ENCODE results near the gene DCBLD1. TPM values are rescaled to one million over a fixed set of nuclear protein-coding genes. Genes with fewer than 3 reads are reported as not detected.

Gene DCBLD1
- total and polyA plus RNA-seq, 2 experiments from 2014 or later = 25.1 to 38.4 TPM

DNA sequence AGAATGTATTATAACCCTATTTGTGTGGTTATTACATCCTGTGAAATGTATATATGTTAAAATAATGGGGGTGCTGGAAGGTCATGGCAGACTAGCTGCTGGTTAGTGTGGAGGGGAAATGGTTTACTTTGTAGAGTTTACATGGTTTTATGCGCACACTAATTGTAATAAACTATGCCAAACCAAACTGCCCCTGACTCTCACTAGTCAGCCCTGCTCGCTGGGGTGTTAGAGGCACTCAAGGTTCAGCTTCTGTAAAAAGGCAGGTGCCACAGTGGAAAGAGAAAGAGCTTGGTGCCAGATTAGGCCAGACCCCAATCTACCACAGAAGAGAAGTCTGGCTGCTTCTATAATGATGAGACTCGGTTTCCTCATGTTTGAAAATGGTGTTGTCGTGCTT is 67.1 kb downstream of the DCBLD1 start:
- in situ Hi-C loops (cut with MboI) = loop anchor here (10.0 kb wide), 1 partner anchor 95 kb away; no protein-coding TSS in a partner anchor
- Histone ChIP-seq H3K36me3 (ENCODE audit: low read depth) (peaks cover 16% of the 10 kb centered on the region), H3K9me2 (ENCODE audit: insufficient read depth) (no peaks in the 10 kb centered on the region), H3K27me3 (replicated peaks; ENCODE audit: insufficient read depth) (no peaks in the 10 kb centered on the region), H2AFZ (no peak overlapping the region), H3F3A (ENCODE audit: insufficient read depth) (peaks cover 17% of the 10 kb centered on the region), H3K9ac (no peak overlapping the region), H3K9me3 (ENCODE audit: low read depth) (no peaks in the 10 kb centered on the region), H3K27ac (no peak overlapping the region), H3K4me3 (no peak overlapping the region), H3K79me2 (ENCODE audit: insufficient read depth) (0 out of 2 replicates have a peak, but pooled peaks cover 12% of the 10 kb centered on the region), H3K4me2 (ENCODE audit: unreplicated experiment) (no peak overlapping the region), H4K20me1 (ENCODE audit: insufficient read depth) (no peaks in the 10 kb centered on the region), H3K4me1 (ENCODE audit: insufficient read depth) (peaks cover 12% of the 10 kb centered on the region)
- DNase-seq = no peak
- 97 to 99% methylated on average over 4 of the region's 4 CpGs for WGBS, 2 experiments (ENCODE audit: low coverage in 1 of 2, low lambda C conversion rate in 2 of 2, missing lambda C conversion rate in 2 of 2)
- no peak for TF ChIP-seq EZH2 (IDR thresholded peaks at IDR 0.05; ENCODE audit: insufficient read depth, poor library complexity, severe bottlenecking)
- no peak for TF ChIP-seq EZH2phosphoT487 (IDR thresholded peaks at IDR 0.05; ENCODE audit: insufficient read depth, low read depth)

- no peaks in the 10 kb centered on the region for H3K9me2 ChIP-seq (ENCODE audit: insufficient read depth)
- peaks cover 21% of the 10 kb centered on the region for H3F3A ChIP-seq (ENCODE audit: insufficient read depth)
- TF ChIP-seq EZH2phosphoT487 (IDR thresholded peaks at IDR 0.05; ENCODE audit: insufficient read depth, low read depth) (no peak), EZH2 (IDR thresholded peaks at IDR 0.05; ENCODE audit: insufficient read depth, poor library complexity, severe bottlenecking) (no peak)
- no peak overlapping the region for H3K4me3 ChIP-seq
- H2AFZ ChIP-seq = no peak overlapping the region
- in situ Hi-C loops (cut with MboI) = loop anchor here (10.0 kb wide), 1 partner anchor 95 kb away; no protein-coding TSS in a partner anchor
- WGBS, 2 experiments (ENCODE audit: low coverage in 1 of 2, low lambda C conversion rate in 2 of 2, missing lambda C conversion rate in 2 of 2) = 95 to 99% methylated on average over 3 of the region's 3 CpGs
- no peaks in the 10 kb centered on the region for H4K20me1 ChIP-seq (ENCODE audit: insufficient read depth)
- 0 out of 2 replicates have a peak, but pooled peaks cover 12% of the 10 kb centered on the region for H3K79me2 ChIP-seq (ENCODE audit: insufficient read depth)
- no peak overlapping the region for H3K27ac ChIP-seq
- H3K36me3 ChIP-seq (ENCODE audit: low read depth) = peaks cover 11% of the 10 kb centered on the region; the same call in 1 of the 2 replicates
- no peak overlapping the region for H3K9ac ChIP-seq
- DNase-seq = no peak
- H3K4me1 ChIP-seq (ENCODE audit: insufficient read depth) = peaks cover 16% of the 10 kb centered on the region
- no peak overlapping the region for H3K4me2 ChIP-seq (ENCODE audit: unreplicated experiment)
- no peaks in the 10 kb centered on the region for H3K27me3 ChIP-seq (replicated peaks; ENCODE audit: insufficient read depth)
- no peaks in the 10 kb centered on the region for H3K9me3 ChIP-seq (ENCODE audit: low read depth)
Measured at GRCh38 chr6:117550078-117550600, 67.7 kb downstream of the DCBLD1 start.

GRCh38 chr6:117550618-117551242 is 68.3 kb downstream of the DCBLD1 start:
- no peaks in the 10 kb centered on the region for H4K20me1 ChIP-seq (ENCODE audit: insufficient read depth)
- H3K9ac ChIP-seq = no peak overlapping the region
- no peak overlapping the region for H2AFZ ChIP-seq
- DNase-seq = no peak
- WGBS, 2 experiments (ENCODE audit: low coverage in 1 of 2, low lambda C conversion rate in 2 of 2, missing lambda C conversion rate in 2 of 2) = 85 to 90% methylated on average over 2 of the region's 2 CpGs
- no peak overlapping the region for H3K4me3 ChIP-seq
- H3K27ac ChIP-seq = no peak overlapping the region
- H3K27me3 ChIP-seq (replicated peaks; ENCODE audit: insufficient read depth) = no peaks in the 10 kb centered on the region
- peaks cover 22% of the 10 kb centered on the region for H3K4me1 ChIP-seq (ENCODE audit: insufficient read depth)
- in situ Hi-C loops (cut with MboI) = loop anchor here (10.0 kb wide), 1 partner anchor 96 kb away; no protein-coding TSS in a partner anchor
- TF ChIP-seq EZH2phosphoT487 (IDR thresholded peaks at IDR 0.05; ENCODE audit: insufficient read depth, low read depth) = no peak
- TF ChIP-seq EZH2 (IDR thresholded peaks at IDR 0.05; ENCODE audit: insufficient read depth, poor library complexity, severe bottlenecking) = no peak
- no peak overlapping the region for H3K4me2 ChIP-seq (ENCODE audit: unreplicated experiment)
- H3K79me2 ChIP-seq (ENCODE audit: insufficient read depth) = 0 out of 2 replicates have a peak, but pooled peaks cover 12% of the 10 kb centered on the region
- peaks cover 5% of the 10 kb centered on the region; the same call in 1 of the 2 replicates for H3K36me3 ChIP-seq (ENCODE audit: low read depth)
- no peaks in the 10 kb centered on the region for H3K9me2 ChIP-seq (ENCODE audit: insufficient read depth)
- H3F3A ChIP-seq (ENCODE audit: insufficient read depth) = peaks cover 27% of the 10 kb centered on the region
- no peaks in the 10 kb centered on the region for H3K9me3 ChIP-seq (ENCODE audit: low read depth)

GRCh38 chr6:117552618-117553017 is 70.1 kb downstream of the DCBLD1 start:
- H4K20me1 ChIP-seq (ENCODE audit: insufficient read depth) = no peaks in the 10 kb centered on the region
- no peak overlapping the region for H3K4me2 ChIP-seq (ENCODE audit: unreplicated experiment)
- in situ Hi-C loops (cut with MboI) = loop anchor here (10.0 kb wide), 1 partner anchor 98 kb away; no protein-coding TSS in a partner anchor
- no peak overlapping the region for H3K27ac ChIP-seq
- peaks cover 44% of the 10 kb centered on the region for H3F3A ChIP-seq (ENCODE audit: insufficient read depth)
- H3K36me3 ChIP-seq (ENCODE audit: low read depth) = no peaks in the 10 kb centered on the region
- H3K9ac ChIP-seq = no peak overlapping the region
- no peak overlapping the region for H3K4me3 ChIP-seq
- no peak for DNase-seq
- H3K9me2 ChIP-seq (ENCODE audit: insufficient read depth) = no peaks in the 10 kb centered on the region
- H2AFZ ChIP-seq = no peak overlapping the region
- no peaks in the 10 kb centered on the region for H3K9me3 ChIP-seq (ENCODE audit: low read depth)
- peaks cover 29% of the 10 kb centered on the region for H3K4me1 ChIP-seq (ENCODE audit: insufficient read depth)
- TF ChIP-seq EZH2 (IDR thresholded peaks at IDR 0.05; ENCODE audit: insufficient read depth, poor library complexity, severe bottlenecking) (no peak), EZH2phosphoT487 (IDR thresholded peaks at IDR 0.05; ENCODE audit: insufficient read depth, low read depth) (no peak)
- 0 out of 2 replicates have a peak, but pooled peaks cover 12% of the 10 kb centered on the region for H3K79me2 ChIP-seq (ENCODE audit: insufficient read depth)
- H3K27me3 ChIP-seq (replicated peaks; ENCODE audit: insufficient read depth) = no peaks in the 10 kb centered on the region
- WGBS, 2 experiments (ENCODE audit: low coverage in 1 of 2, low lambda C conversion rate in 2 of 2, missing lambda C conversion rate in 2 of 2) = 94 to 97% methylated on average over 2 of the region's 2 CpGs

Data from GM23248 (cell line).